ENCODE measurements around the gene SESN1. TPM values are rescaled to one million over a fixed set of nuclear protein-coding genes. Genes with fewer than 3 reads are reported as not detected.
"Not testable (repeated sequence)": the region's sequence is repeated elsewhere in the genome, so short reads cannot be mapped to it uniquely, and the experiment has no call there.

SESN1 gene
- polyA plus RNA-seq, 1 donor from 2014 or later, result 11.1 TPM

GRCh38 chr6:108998485-108998884, 96.2 kb downstream of the SESN1 start:
- Mint-ChIP-seq H3K4me1 (peaks cover 2 to 7% (median 4%) of the 10 kb centered on the region in 3 donors), H3K9me3 (no peaks in the 10 kb centered on the region), H3K36me3 (peaks cover 7% of the 10 kb centered on the region), H3K4me3 (no peak overlapping the region), H3K27me3 (no peaks in the 10 kb centered on the region), H3K27ac (no peak overlapping the region)

GRCh38 chr6:108996208-108996607, 98.4 kb downstream of the SESN1 start:
- Mint-ChIP-seq H3K27me3 (no peaks in the 10 kb centered on the region), H3K27ac (no peak overlapping the region), H3K4me3 (no peak overlapping the region), H3K4me1 (peaks cover 0 to 4% (median 0%) of the 10 kb centered on the region in 3 donors), H3K9me3 (no peaks in the 10 kb centered on the region), H3K36me3 (peaks cover 12% of the 10 kb centered on the region)

- Mint-ChIP-seq H3K36me3 (peaks cover 14% of the 10 kb centered on the region), H3K4me3 (no peak overlapping the region), H3K4me1 (peaks cover 0 to 4% (median 0%) of the 10 kb centered on the region in 3 donors), H3K9me3 (no peaks in the 10 kb centered on the region), H3K27me3 (no peaks in the 10 kb centered on the region), H3K27ac (no peak overlapping the region)
Measured at GRCh38 chr6:108995296-108995695, 99.3 kb downstream of the SESN1 start.

GRCh38 chr6:108993876-108994275, 100.8 kb downstream of the SESN1 start:
- Mint-ChIP-seq H3K9me3 (no peaks in the 10 kb centered on the region), H3K4me1 (peaks cover 0 to 4% (median 0%) of the 10 kb centered on the region in 3 donors), H3K4me3 (no peak overlapping the region), H3K27me3 (no peaks in the 10 kb centered on the region), H3K36me3 (peaks cover 18% of the 10 kb centered on the region), H3K27ac (no peak overlapping the region)

GRCh38 chr6:108989700-108990099, 104.9 kb downstream of the SESN1 start:
- no peak overlapping the region for H3K27ac Mint-ChIP-seq
- no peaks in the 10 kb centered on the region for H3K27me3 Mint-ChIP-seq
- H3K4me1 Mint-ChIP-seq, result peaks cover 0 to 4% (median 0%) of the 10 kb centered on the region in 3 donors
- no peaks in the 10 kb centered on the region for H3K9me3 Mint-ChIP-seq
- H3K4me3 Mint-ChIP-seq, result no peak overlapping the region
- peaks cover 26% of the 10 kb centered on the region for H3K36me3 Mint-ChIP-seq

GRCh38 chr6:108988765-108989164, 105.9 kb downstream of the SESN1 start:
- H3K27me3 Mint-ChIP-seq, result no peaks in the 10 kb centered on the region
- no peaks in the 10 kb centered on the region for H3K9me3 Mint-ChIP-seq
- no peak overlapping the region for H3K4me3 Mint-ChIP-seq
- peaks cover 25% of the 10 kb centered on the region for H3K36me3 Mint-ChIP-seq
- H3K4me1 Mint-ChIP-seq, result peaks cover 0 to 4% (median 0%) of the 10 kb centered on the region in 3 donors
- H3K27ac Mint-ChIP-seq, result no peak overlapping the region

GRCh38 chr6:108988296-108988695, 106.3 kb downstream of the SESN1 start:
- Mint-ChIP-seq H3K4me1 (peaks cover 0 to 4% (median 0%) of the 10 kb centered on the region in 3 donors), H3K27ac (no peak overlapping the region), H3K36me3 (peaks cover 25% of the 10 kb centered on the region)

GRCh38 chr6:108987156-108987555, 107.5 kb downstream of the SESN1 start:
- H3K4me1 Mint-ChIP-seq, result peaks cover 0 to 4% (median 0%) of the 10 kb centered on the region in 3 donors
- no peak overlapping the region for H3K4me3 Mint-ChIP-seq
- H3K27me3 Mint-ChIP-seq, result no peaks in the 10 kb centered on the region
- peaks cover 0 to 2% (median 0%) of the 10 kb centered on the region in 3 donors for H3K9me3 Mint-ChIP-seq
- no peak overlapping the region for H3K27ac Mint-ChIP-seq
- peaks cover 25% of the 10 kb centered on the region for H3K36me3 Mint-ChIP-seq

More at GRCh38 chr6:108988296-108988695, 106.3 kb downstream of the SESN1 start:
- Mint-ChIP-seq H3K4me3 (no peak overlapping the region), H3K27me3 (no peaks in the 10 kb centered on the region), H3K9me3 (no peaks in the 10 kb centered on the region)

GRCh38 chr6:108985301-108985700, 109.3 kb downstream of the SESN1 start:
- H3K36me3 Mint-ChIP-seq, result peaks cover 15% of the 10 kb centered on the region
- H3K4me1 Mint-ChIP-seq, result no peaks in the 10 kb centered on the region
- H3K4me3 Mint-ChIP-seq, result no peak overlapping the region
- no peak overlapping the region for H3K27ac Mint-ChIP-seq
- no peaks in the 10 kb centered on the region for H3K27me3 Mint-ChIP-seq
- H3K9me3 Mint-ChIP-seq, result peaks cover 0 to 8% (median 2%) of the 10 kb centered on the region in 3 donors

- Mint-ChIP-seq H3K9me3 (peaks cover 1 to 19% (median 2%) of the 10 kb centered on the region in 3 donors), H3K36me3 (peaks cover 6% of the 10 kb centered on the region), H3K4me3 (no peak overlapping the region), H3K4me1 (peaks cover 0 to 2% (median 0%) of the 10 kb centered on the region in 3 donors), H3K27me3 (no peaks in the 10 kb centered on the region), H3K27ac (no peak overlapping the region)
Measured at GRCh38 chr6:108983151-108983550, 111.5 kb downstream of the SESN1 start.

GRCh38 chr6:108982154-108983113, 112.2 kb downstream of the SESN1 start:
- Mint-ChIP-seq H3K4me3 (no peak overlapping the region), H3K4me1 (peaks cover 0 to 2% (median 0%) of the 10 kb centered on the region in 3 donors), H3K27ac (no peak overlapping the region), H3K27me3 (no peaks in the 10 kb centered on the region), H3K9me3 (peaks cover 1 to 22% (median 2%) of the 10 kb centered on the region in 3 donors), H3K36me3 (peaks cover 3% of the 10 kb centered on the region)

GRCh38 chr6:108978638-108979037, 116.0 kb downstream of the SESN1 start:
- not testable (repeated sequence) for H3K4me3 Mint-ChIP-seq, H3K27ac Mint-ChIP-seq, H3K4me1 Mint-ChIP-seq, H3K27me3 Mint-ChIP-seq, H3K36me3 Mint-ChIP-seq
- peaks cover 1 to 28% (median 2%) of the 10 kb centered on the region in 3 donors for H3K9me3 Mint-ChIP-seq

GRCh38 chr6:108974201-108974600, 120.4 kb downstream of the SESN1 start:
- Mint-ChIP-seq H3K27ac (no peak overlapping the region), H3K36me3 (peaks cover 3% of the 10 kb centered on the region), H3K9me3 (peaks cover 0 to 12% (median 0%) of the 10 kb centered on the region in 3 donors), H3K4me1 (peaks cover 0 to 2% (median 0%) of the 10 kb centered on the region in 3 donors), H3K4me3 (no peak overlapping the region), H3K27me3 (no peaks in the 10 kb centered on the region)

GRCh38 chr6:108969776-108970175, 124.9 kb downstream of the SESN1 start:
- H3K27me3 Mint-ChIP-seq, result peaks cover 2% of the 10 kb centered on the region
- H3K9me3 Mint-ChIP-seq, result no peaks in the 10 kb centered on the region
- H3K4me3 Mint-ChIP-seq, result no peak overlapping the region
- peaks cover 0 to 7% (median 1%) of the 10 kb centered on the region in 3 donors for H3K4me1 Mint-ChIP-seq
- H3K36me3 Mint-ChIP-seq, result peaks cover 3% of the 10 kb centered on the region
- no peak overlapping the region for H3K27ac Mint-ChIP-seq

All from IgD-negative memory B cell (primary cell).